Measurements from ENCODE around the gene PRR19.

DNA sequence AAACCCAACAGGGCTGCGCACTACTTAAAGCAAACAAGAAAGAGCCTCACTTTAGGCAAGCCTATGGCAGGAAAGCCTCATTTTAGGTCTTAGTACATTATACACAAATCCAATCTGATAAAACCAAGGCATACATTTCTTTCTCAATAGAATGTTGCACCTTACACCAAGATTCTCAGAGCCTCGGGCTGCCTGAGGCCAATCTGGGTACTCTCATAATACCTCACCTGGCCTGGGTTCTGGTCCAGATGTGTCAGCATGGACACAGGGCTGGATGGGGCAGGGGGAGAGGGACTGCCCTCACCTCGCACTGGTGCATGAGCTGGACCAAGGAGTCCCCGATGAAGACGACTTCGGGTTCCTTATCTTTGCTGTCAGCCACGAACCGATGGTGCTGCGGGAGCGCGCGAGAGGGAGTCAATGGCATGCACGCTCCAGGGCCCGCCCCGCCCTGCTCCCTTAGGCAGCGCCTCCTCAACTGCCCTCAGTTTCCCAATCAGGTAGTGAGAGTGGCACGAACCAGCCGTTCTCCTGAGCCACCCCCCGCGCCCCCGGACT is at the start of gene PRR19:
- no peak for TF ChIP-seq CTCF (IDR thresholded peaks at IDR 0.05)
- TF ChIP-seq EP300 (IDR thresholded peaks at IDR 0.05), result no peak
- TF ChIP-seq POLR2AphosphoS5 (IDR thresholded peaks at IDR 0.05), result no peak
